Fibroblast of gingiva (primary cell): ENCODE results near the gene ENOX2.

Source experiments
- DNase-seq: peaks from one replicate; pipeline ENCODE4 v3.0.0-alpha.2; 2011; ENCODE audit warnings: low read depth

The ENOX2 gene

GRCh38 chrX:130699618-130700017, 203.4 kb downstream of the ENOX2 start:
- DNase-seq = no peak

- DNase-seq = no peak
Observed at GRCh38 chrX:130696542-130696941, 206.5 kb downstream of the ENOX2 start.

- DNase-seq = no peak
Observed at GRCh38 chrX:130695931-130696330, 207.1 kb downstream of the ENOX2 start.

- DNase-seq = no peak
Observed at GRCh38 chrX:130694983-130695382, 208.0 kb downstream of the ENOX2 start.

GRCh38 chrX:130691576-130691975, 211.4 kb downstream of the ENOX2 start:
- DNase-seq = no peak

GRCh38 chrX:130688360-130688759, 214.6 kb downstream of the ENOX2 start:
- DNase-seq = no peak

- DNase-seq = peak; percentile 1
Observed at GRCh38 chrX:130682990-130683389, 220.0 kb downstream of the ENOX2 start.

GRCh38 chrX:130680164-130681035, 222.6 kb downstream of the ENOX2 start:
- DNase-seq = peak; percentile 48

- DNase-seq = no peak
Observed at GRCh38 chrX:130676861-130677260, 226.1 kb downstream of the ENOX2 start.

GRCh38 chrX:130672214-130672613, 230.8 kb downstream of the ENOX2 start:
- DNase-seq = no peak

- peak; percentile 6 for DNase-seq
Observed at GRCh38 chrX:130669233-130669632, 233.8 kb downstream of the ENOX2 start.

GRCh38 chrX:130665263-130665662, 237.7 kb downstream of the ENOX2 start:
- DNase-seq = no peak

GRCh38 chrX:130658310-130658709, 244.7 kb downstream of the ENOX2 start:
- DNase-seq = no peak

GRCh38 chrX:130654409-130654950, 248.5 kb downstream of the ENOX2 start:
- peak; percentile 23 for DNase-seq

- no peak for DNase-seq
Observed at GRCh38 chrX:130652824-130653578, 250.0 kb downstream of the ENOX2 start.

- no peak for DNase-seq
Observed at GRCh38 chrX:130649738-130650137, 253.3 kb downstream of the ENOX2 start.

GRCh38 chrX:130647468-130647867, 255.5 kb downstream of the ENOX2 start:
- no peak for DNase-seq

- no peak for DNase-seq
Observed at GRCh38 chrX:130645955-130646583, 256.9 kb downstream of the ENOX2 start.

GRCh38 chrX:130637591-130637990, 265.4 kb downstream of the ENOX2 start:
- DNase-seq = peak; percentile 35

GRCh38 chrX:130636277-130636676, 266.7 kb downstream of the ENOX2 start:
- DNase-seq = no peak

- DNase-seq = no peak
Observed at GRCh38 chrX:130631011-130631410, 272.0 kb downstream of the ENOX2 start.

GRCh38 chrX:130628516-130628915, 274.5 kb downstream of the ENOX2 start:
- DNase-seq = no peak
